ENCODE results near the gene NSFL1C. TPM values are rescaled to one million over a fixed set of nuclear protein-coding genes. Genes with fewer than 3 reads are reported as not detected.

The NSFL1C gene
- total and polyA plus RNA-seq, 2 experiments from 2014 or later: 36.0 to 98.8 TPM

DNA sequence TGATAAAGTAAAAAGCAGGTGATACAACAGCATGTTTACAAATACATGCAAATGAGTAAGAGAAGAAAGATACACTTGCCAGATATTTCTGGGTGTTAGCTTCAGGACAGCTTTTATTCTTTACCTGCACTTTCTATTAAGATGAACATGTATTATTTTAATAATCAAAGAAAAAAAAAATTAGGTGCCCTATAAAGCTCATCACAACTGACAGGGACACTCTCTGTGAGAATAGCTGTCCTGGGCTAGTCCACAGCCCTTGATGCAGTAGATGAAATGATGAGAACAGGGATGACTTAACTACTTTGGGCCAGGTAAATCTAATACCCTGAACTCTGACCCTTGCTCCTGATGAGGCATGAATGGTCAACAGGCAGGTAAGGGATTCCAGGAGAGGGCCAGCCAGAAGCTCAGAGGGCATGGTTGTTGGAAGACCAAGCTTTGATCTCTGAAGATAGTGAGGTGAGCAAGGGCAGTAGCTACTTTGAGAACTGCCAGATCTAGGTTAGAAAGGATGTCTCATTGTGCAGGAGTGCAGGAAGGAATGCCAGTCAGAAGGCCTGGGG is 15.6 kb downstream of the NSFL1C start:
- H3K36me3 ChIP-seq (replicated peaks; ENCODE audit: insufficient read depth, low read depth): peaks cover 13% of the 10 kb centered on the region

GRCh38 chr20:1449370-1449769 is 17.3 kb downstream of the NSFL1C start:
- Histone ChIP-seq H3K36me3 (replicated peaks; ENCODE audit: insufficient read depth, low read depth) (peaks cover 9% of the 10 kb centered on the region), H3K9me2 (replicated peaks; ENCODE audit: insufficient read depth) (no peaks in the 10 kb centered on the region), H2AFZ (no peak overlapping the region), H3K27me3 (no peaks in the 10 kb centered on the region), H3K4me3 (no peak overlapping the region), H4K20me1 (ENCODE audit: insufficient read depth, poor library complexity, severe bottlenecking) (no peaks in the 10 kb centered on the region), H3K9me3 (ENCODE audit: low read depth) (peaks cover 4% of the 10 kb centered on the region), H3K4me1 (ENCODE audit: insufficient read depth) (no peaks in the 10 kb centered on the region), H3K4me2 (no peak overlapping the region), H3K27ac (no peak overlapping the region), H3K79me2 (no peaks in the 10 kb centered on the region)
- 95% methylated on average over 6 of the region's 6 CpGs for WGBS (ENCODE audit: low lambda C conversion rate, missing lambda C conversion rate)
- DNase-seq (ENCODE audit: low spot score): no peak
- TF ChIP-seq EZH2 (IDR thresholded peaks at IDR 0.05; ENCODE audit: borderline replicate concordance) (no peak), EZH2phosphoT487 (IDR thresholded peaks at IDR 0.05; ENCODE audit: low read depth, severe bottlenecking, unreplicated experiment) (no peak)
- TF ChIP-seq, protein P1, sequence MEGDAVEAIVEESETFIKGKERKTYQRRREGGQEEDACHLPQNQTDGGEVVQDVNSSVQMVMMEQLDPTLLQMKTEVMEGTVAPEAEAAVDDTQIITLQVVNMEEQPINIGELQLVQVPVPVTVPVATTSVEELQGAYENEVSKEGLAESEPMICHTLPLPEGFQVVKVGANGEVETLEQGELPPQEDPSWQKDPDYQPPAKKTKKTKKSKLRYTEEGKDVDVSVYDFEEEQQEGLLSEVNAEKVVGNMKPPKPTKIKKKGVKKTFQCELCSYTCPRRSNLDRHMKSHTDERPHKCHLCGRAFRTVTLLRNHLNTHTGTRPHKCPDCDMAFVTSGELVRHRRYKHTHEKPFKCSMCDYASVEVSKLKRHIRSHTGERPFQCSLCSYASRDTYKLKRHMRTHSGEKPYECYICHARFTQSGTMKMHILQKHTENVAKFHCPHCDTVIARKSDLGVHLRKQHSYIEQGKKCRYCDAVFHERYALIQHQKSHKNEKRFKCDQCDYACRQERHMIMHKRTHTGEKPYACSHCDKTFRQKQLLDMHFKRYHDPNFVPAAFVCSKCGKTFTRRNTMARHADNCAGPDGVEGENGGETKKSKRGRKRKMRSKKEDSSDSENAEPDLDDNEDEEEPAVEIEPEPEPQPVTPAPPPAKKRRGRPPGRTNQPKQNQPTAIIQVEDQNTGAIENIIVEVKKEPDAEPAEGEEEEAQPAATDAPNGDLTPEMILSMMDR (IDR thresholded peaks at IDR 0.05; ENCODE audit: poor library complexity): no peak

More for the DNA sequence above, 15.6 kb downstream of the NSFL1C start:
- no peak overlapping the region for H3K4me3 ChIP-seq
- no peak overlapping the region for H3K27ac ChIP-seq
- H3K4me2 ChIP-seq: no peak overlapping the region
- H3K9me3 ChIP-seq (ENCODE audit: low read depth): peaks cover 4% of the 10 kb centered on the region
- H3K79me2 ChIP-seq: no peaks in the 10 kb centered on the region
- no peak for TF ChIP-seq EZH2 (IDR thresholded peaks at IDR 0.05; ENCODE audit: borderline replicate concordance)
- no peaks in the 10 kb centered on the region for H3K9me2 ChIP-seq (replicated peaks; ENCODE audit: insufficient read depth)
- H2AFZ ChIP-seq: no peak overlapping the region
- no peaks in the 10 kb centered on the region for H3K4me1 ChIP-seq (ENCODE audit: insufficient read depth)
- no peak for DNase-seq (ENCODE audit: low spot score)
- H3K27me3 ChIP-seq: no peaks in the 10 kb centered on the region
- no peaks in the 10 kb centered on the region for H4K20me1 ChIP-seq (ENCODE audit: insufficient read depth, poor library complexity, severe bottlenecking)

DNA sequence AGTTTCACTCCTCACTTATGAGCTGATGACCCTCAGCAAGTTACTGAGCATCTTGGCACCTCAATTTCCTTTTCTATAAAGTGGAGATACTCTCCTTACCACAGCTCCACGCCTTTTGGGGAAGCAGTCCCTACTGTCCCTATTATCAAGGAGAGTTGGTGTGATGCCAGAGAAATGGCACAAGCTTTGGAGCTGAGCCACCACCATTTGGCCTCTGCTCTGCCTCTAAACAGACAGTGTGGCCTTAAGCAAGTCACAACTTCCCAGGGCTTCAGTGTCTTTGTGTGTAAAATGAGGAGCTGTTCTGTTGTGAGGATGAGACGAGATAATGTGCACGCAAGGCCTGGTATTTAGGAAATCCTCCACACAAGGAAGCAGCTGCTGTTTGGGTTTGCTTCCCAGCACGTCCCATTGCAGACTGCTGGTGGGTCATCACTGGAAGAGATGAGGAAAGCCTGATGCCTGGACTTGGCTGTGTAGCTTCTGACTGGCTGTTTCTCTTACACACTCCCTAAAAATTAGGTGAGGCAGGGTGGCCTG is 18.5 kb downstream of the NSFL1C start:
- TF ChIP-seq, protein P1 (IDR thresholded peaks at IDR 0.05; ENCODE audit: poor library complexity): no peak
- no peak for TF ChIP-seq EZH2 (IDR thresholded peaks at IDR 0.05; ENCODE audit: borderline replicate concordance)
- TF ChIP-seq EZH2phosphoT487 (IDR thresholded peaks at IDR 0.05; ENCODE audit: low read depth, severe bottlenecking, unreplicated experiment): no peak
- Histone ChIP-seq H3K9me3 (ENCODE audit: low read depth) (peaks cover 4% of the 10 kb centered on the region), H3K4me1 (ENCODE audit: insufficient read depth) (no peaks in the 10 kb centered on the region), H3K79me2 (no peaks in the 10 kb centered on the region), H3K27me3 (no peaks in the 10 kb centered on the region), H3K4me2 (no peak overlapping the region), H3K27ac (no peak overlapping the region), H4K20me1 (ENCODE audit: insufficient read depth, poor library complexity, severe bottlenecking) (no peaks in the 10 kb centered on the region), H2AFZ (no peak overlapping the region), H3K4me3 (no peak overlapping the region), H3K9me2 (replicated peaks; ENCODE audit: insufficient read depth) (no peaks in the 10 kb centered on the region), H3K36me3 (replicated peaks; ENCODE audit: insufficient read depth, low read depth) (peaks cover 7% of the 10 kb centered on the region)
- no peak for DNase-seq (ENCODE audit: low spot score)
- 95% methylated on average over 4 of the region's 4 CpGs for WGBS (ENCODE audit: low lambda C conversion rate, missing lambda C conversion rate)

DNA sequence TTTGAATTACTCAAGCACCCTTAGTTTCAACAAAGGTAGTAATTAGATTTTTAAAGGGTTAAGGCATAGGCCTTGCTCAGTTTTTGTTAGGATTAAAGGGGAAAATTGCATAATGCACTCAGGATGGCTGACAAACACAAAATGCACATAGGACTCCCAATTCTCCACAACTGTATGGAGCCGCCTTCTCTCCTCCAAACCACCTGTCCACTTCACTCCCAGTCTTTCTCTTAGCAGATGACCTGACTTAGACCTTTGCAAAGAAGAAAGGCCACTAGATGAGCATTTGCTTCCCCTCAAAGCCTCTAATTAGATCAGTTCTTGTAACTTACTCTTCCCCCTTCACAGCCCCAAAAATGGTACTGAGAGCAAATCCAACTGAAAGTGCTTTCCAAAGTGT is 20.1 kb downstream of the NSFL1C start:
- no peaks in the 10 kb centered on the region for H3K27me3 ChIP-seq
- TF ChIP-seq EZH2phosphoT487 (IDR thresholded peaks at IDR 0.05; ENCODE audit: low read depth, severe bottlenecking, unreplicated experiment) (no peak), EZH2 (IDR thresholded peaks at IDR 0.05; ENCODE audit: borderline replicate concordance) (no peak)
- TF ChIP-seq, protein P1 (IDR thresholded peaks at IDR 0.05; ENCODE audit: poor library complexity): no peak
- peaks cover 6% of the 10 kb centered on the region for H3K36me3 ChIP-seq (replicated peaks; ENCODE audit: insufficient read depth, low read depth)
- H2AFZ ChIP-seq: no peak overlapping the region
- no peaks in the 10 kb centered on the region for H3K9me2 ChIP-seq (replicated peaks; ENCODE audit: insufficient read depth)
- H3K9me3 ChIP-seq (ENCODE audit: low read depth): peaks cover 4% of the 10 kb centered on the region
- 100% methylated on average over 1 of the region's 1 CpG for WGBS (ENCODE audit: low lambda C conversion rate, missing lambda C conversion rate)
- H4K20me1 ChIP-seq (ENCODE audit: insufficient read depth, poor library complexity, severe bottlenecking): no peaks in the 10 kb centered on the region
- H3K79me2 ChIP-seq: no peaks in the 10 kb centered on the region
- H3K4me1 ChIP-seq (ENCODE audit: insufficient read depth): no peaks in the 10 kb centered on the region
- no peak for DNase-seq (ENCODE audit: low spot score)
- no peak overlapping the region for H3K27ac ChIP-seq
- no peak overlapping the region for H3K4me3 ChIP-seq
- no peak overlapping the region for H3K4me2 ChIP-seq

Measured in hepatocyte (in vitro differentiated cells).